ENCODE results near the gene MED27. TPM values are rescaled to one million over a fixed set of nuclear protein-coding genes. Genes with fewer than 3 reads are reported as not detected.

Gene MED27
- total and polyA plus RNA-seq, 9 of the 15 experiments (the other 6 are each of a cell fraction or from before 2014, with no cell fraction given) = 24.4 to 91.0 (median 36.1) TPM

- TF ChIP-seq SRSF9 (IDR thresholded peaks at IDR 0.05; ENCODE audit: borderline replicate concordance, low read depth, low read length) (no peak), MXI1 (IDR thresholded peaks at IDR 0.05; ENCODE audit: low read depth, low read length) (no peak), HIVEP1 (CRISPR knock-in tag; IDR thresholded peaks at IDR 0.05) (no peak), POLR2A (conservative IDR thresholded peaks at IDR 0.05) (no peak)
- TF ChIP-seq, protein P1, sequence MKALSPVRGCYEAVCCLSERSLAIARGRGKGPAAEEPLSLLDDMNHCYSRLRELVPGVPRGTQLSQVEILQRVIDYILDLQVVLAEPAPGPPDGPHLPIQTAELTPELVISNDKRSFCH (CRISPR knock-in tag; IDR thresholded peaks at IDR 0.05) = no peak
- TF ChIP-seq, protein P1 (tag; IDR thresholded peaks at IDR 0.05) = no peak
- Histone ChIP-seq H3K4me2 (ENCODE audit: insufficient read depth, low read length) (no peak overlapping the region), H3K4me3 (no peak overlapping the region), H3K9ac (ENCODE audit: insufficient read depth in 1 of 2, low read depth in 2 of 2, low read length in 2 of 2) (no peak overlapping the region), H4K20me1 (replicated peaks; ENCODE audit: control insufficient read depth, insufficient read depth, low read length) (no peaks in the 10 kb centered on the region), H3K4me1 (replicated peaks in 1 of 2; ENCODE audit: control insufficient read depth in 2 of 2, insufficient read depth in 2 of 2, low read length in 2 of 2) (peaks cover 0 to 6% of the 10 kb centered on the region in 2 experiments; a peak in 2 of 5 replicates), H3K27ac (ENCODE audit: extremely low read depth, low read depth, low read length) (no peak overlapping the region), H3K36me3 (ENCODE audit: control insufficient read depth, insufficient read depth, low read length) (no peaks in the 10 kb centered on the region), H2AFZ (ENCODE audit: low read depth, low read length) (no peak overlapping the region), H3K27me3 (ENCODE audit: control insufficient read depth in 2 of 2, insufficient read depth in 2 of 2, low read length in 2 of 2) (peaks cover 54 to 73% of the 10 kb centered on the region in 2 experiments), H3K9me3 (replicated peaks; ENCODE audit: control insufficient read depth, insufficient read depth, low read depth, low read length) (no peaks in the 10 kb centered on the region), H3K9me1 (ENCODE audit: control insufficient read depth, insufficient read depth, low read length) (peaks cover 6% of the 10 kb centered on the region), H3K79me2 (ENCODE audit: control insufficient read depth, insufficient read depth, low read length) (no peaks in the 10 kb centered on the region)
- intact Hi-C loops (cut with micrococcal nuclease) (no loop called here), in situ Hi-C loops (cut with MboI) (no loop called here)
- ChIA-PET CTCF (ENCODE audit: low intra/inter-chr PET ratio) (no interaction called here), POLR2A (interaction anchor here (0.7 to 1.0 kb wide), 3 partner anchors 9 to 353 kb away, joined by 3 read pairs; no protein-coding TSS in a partner anchor)
- no TSS peak for BruUV-seq (replicated peaks)
- DNase-seq (ENCODE audit: extremely low read depth in 1 of 4, low spot score in 3 of 4) (no peak), ATAC-seq (no peak), FAIRE-seq (no peak)
- WGBS (ENCODE audit: insufficient coverage, low coverage, missing lambda C conversion rate) = 1% methylated on average over 13 of the region's 13 CpGs
Measured at GRCh38 chr9:132126680-132127236, 47.1 kb upstream of the MED27 start.

Data from K562 (cell line).